BE2C (cell line): Measurements from ENCODE around the gene GGN.

Source experiments
- DNase-seq: peaks from one replicate; pipeline ENCODE4 v3.0.0-alpha.2; 2020
- H3K27me3 ChIP-seq: fragments of 250-450 bp; sonication (Bioruptor Pico); 2 replicates; pipeline ENCODE4 v1.5.1; 2020; ENCODE audit warnings: mild to moderate bottlenecking
- H3K36me3 ChIP-seq: fragments of 250-450 bp; sonication (Bioruptor Pico); 2 replicates; pipeline ENCODE4 v1.5.1; 2020; ENCODE audit warnings: mild to moderate bottlenecking
- H3K4me1 ChIP-seq: fragments of 250-450 bp; sonication (Bioruptor Pico); 2 replicates; pipeline ENCODE4 v1.5.1; 2020
- H3K4me3 ChIP-seq: 2 replicates; pipeline ENCODE4 v1.5.1; 2011; ENCODE audit warnings: low read depth, low read length
- H3K9me3 ChIP-seq: fragments of 250-450 bp; sonication (Bioruptor Pico); 2 replicates; pipeline ENCODE4 v1.5.1; 2020
- TF ChIP-seq, protein P1 (sequence below): IDR thresholded peaks from 2 replicates; pipeline ENCODE4 v1.5.1; 2012; ENCODE audit warnings: mild to moderate bottlenecking, low read depth, low read length

The GGN gene

DNA sequence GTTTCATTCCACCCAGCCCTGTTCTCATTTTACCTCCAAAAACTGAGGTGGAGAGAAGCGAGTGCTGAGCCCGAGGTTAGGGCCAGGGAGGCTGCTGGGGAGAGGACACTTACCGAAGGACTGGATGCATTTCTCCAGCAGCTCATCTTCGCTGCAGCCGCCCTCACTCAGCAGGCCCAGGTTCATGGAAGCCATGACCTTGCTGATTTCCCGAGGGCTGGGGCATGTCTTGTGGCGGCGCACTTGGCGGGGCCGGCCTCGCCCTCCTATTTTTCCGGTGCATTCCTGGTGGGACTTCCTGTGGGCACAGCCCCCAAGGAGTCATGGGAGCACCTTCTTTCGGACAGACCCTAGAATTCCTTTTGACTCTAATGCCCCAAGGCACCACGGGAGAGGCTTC lies 34.0 kb upstream of the GGN start:
- no peak for DNase-seq
- Histone ChIP-seq H3K36me3 (no peaks in the 10 kb centered on the region), H3K27me3 (no peaks in the 10 kb centered on the region; the same call in 1 of the 2 replicates), H3K9me3 (no peaks in the 10 kb centered on the region), H3K4me1 (no peaks in the 10 kb centered on the region), H3K4me3 (no peak overlapping the region)
- TF ChIP-seq, protein P1, sequence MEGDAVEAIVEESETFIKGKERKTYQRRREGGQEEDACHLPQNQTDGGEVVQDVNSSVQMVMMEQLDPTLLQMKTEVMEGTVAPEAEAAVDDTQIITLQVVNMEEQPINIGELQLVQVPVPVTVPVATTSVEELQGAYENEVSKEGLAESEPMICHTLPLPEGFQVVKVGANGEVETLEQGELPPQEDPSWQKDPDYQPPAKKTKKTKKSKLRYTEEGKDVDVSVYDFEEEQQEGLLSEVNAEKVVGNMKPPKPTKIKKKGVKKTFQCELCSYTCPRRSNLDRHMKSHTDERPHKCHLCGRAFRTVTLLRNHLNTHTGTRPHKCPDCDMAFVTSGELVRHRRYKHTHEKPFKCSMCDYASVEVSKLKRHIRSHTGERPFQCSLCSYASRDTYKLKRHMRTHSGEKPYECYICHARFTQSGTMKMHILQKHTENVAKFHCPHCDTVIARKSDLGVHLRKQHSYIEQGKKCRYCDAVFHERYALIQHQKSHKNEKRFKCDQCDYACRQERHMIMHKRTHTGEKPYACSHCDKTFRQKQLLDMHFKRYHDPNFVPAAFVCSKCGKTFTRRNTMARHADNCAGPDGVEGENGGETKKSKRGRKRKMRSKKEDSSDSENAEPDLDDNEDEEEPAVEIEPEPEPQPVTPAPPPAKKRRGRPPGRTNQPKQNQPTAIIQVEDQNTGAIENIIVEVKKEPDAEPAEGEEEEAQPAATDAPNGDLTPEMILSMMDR: no peak

DNA sequence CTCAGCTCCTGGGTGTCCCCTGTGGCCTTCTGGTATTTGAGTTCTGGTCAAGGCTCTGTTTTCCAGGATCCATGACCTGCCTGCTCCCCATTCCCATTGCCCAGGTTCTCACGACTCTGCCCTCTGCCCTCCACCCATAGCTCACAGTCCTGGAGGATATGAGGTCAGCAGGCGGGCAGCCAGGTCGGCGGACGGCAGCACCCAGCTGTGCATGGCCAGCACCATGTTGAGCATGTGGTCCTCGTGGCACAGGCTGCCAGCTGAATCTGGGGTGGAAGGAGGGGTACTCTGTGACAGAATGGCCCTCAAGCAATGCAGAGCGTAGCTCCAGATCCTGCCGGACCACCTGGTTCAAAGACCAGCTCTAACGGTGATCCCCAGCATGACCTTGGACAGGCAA lies 33.1 kb upstream of the GGN start:
- Histone ChIP-seq H3K36me3 (no peaks in the 10 kb centered on the region), H3K4me1 (no peaks in the 10 kb centered on the region), H3K4me3 (no peak overlapping the region), H3K27me3 (no peaks in the 10 kb centered on the region; the same call in 1 of the 2 replicates), H3K9me3 (no peaks in the 10 kb centered on the region)
- DNase-seq: no peak
- TF ChIP-seq, protein P1: no peak

DNA sequence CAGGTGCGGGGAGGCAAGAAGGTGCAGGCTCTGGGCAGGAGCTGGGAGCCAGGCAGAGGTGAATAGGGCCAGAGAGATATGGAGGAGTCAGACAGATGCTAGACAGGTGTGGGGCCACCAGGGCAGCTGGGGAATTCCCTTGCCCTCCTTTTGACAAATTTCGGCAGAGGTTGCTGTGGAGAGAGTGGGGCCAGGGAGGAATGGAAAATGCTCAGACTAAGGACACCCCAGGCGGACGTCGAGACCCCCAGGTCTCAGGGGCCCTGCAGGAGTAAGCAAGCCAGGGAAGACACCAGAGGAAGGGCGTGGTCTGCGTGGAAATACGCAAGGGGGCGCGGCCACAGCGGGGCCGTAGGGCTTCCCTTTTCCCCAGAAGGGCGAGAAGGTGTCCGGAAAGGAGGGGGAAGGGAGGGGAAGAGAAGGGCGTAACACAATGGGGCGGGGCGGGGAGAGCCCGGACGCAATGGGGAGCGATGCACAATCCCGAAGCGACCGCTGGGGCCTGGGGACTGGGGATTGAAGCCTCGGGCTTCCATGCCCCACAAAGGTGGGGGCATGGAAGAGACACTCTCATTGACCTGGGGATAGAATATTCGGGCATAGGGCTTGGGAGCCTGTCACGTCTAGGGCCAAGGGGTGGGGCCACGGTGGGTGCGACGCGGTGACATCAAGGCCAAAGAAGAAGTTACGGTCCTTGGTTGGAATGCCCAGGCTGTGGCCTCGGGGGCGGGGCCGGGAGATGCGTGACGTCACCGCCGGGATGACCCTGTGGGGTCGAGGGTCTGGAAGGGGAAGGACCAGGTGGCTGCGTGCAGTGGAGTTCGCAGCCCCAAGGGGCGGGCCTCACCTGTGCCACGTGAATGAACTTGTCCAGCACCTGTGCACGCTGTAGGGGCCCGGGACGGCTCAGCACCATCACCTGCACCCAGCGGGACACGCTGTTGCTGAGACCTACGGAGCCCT lies 30.0 kb upstream of the GGN start:
- Histone ChIP-seq H3K36me3 (no peaks in the 10 kb centered on the region), H3K9me3 (no peaks in the 10 kb centered on the region), H3K4me1 (no peaks in the 10 kb centered on the region), H3K27me3 (no peaks in the 10 kb centered on the region; the same call in 1 of the 2 replicates), H3K4me3 (peak overlapping the region; percentile 49)
- TF ChIP-seq, protein P1: no peak; the same call in 1 of the 2 replicates
- DNase-seq: peak; percentile 51

DNA sequence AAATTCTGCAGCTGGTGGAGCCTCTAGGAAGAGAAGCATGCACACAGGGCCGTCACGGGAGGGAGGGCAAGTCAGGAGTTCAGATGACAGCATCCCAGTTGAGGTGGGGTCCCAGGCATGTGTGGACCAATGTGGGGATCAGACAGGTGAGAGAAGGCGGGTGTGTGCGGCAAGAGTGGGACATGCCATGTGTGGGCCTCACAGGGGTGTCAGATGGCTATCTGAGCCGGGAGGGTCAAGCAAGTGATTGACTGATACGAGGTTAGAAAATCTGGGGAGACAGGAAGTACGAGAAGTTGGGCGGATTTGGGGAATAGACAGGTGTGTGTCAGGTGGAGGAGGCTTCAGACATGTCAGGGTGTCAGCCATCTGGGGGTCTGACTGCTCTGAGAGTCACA lies 29.3 kb upstream of the GGN start:
- no peak for DNase-seq
- Histone ChIP-seq H3K27me3 (no peaks in the 10 kb centered on the region; the same call in 1 of the 2 replicates), H3K4me1 (no peaks in the 10 kb centered on the region), H3K9me3 (no peaks in the 10 kb centered on the region), H3K4me3 (no peak overlapping the region), H3K36me3 (no peaks in the 10 kb centered on the region)
- TF ChIP-seq, protein P1: no peak

DNA sequence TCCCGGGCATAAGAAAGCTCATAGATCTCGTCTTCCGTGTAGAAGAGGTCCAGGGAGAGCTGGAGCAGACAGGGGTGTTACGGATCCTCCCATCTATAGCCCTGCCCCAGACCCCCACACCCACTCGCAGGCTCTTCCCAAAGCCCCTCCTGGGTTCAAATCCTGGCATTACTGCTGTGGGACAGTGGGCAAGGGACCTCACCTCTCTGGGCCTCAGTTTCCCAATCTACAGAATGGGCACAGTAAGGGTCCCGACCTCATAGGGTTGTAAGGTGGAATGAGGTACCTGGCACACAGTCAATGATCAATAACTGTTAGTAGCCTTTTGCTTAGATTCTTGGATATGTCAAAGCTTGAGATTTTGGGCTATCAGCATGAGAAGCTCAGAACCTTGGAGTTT lies 25.6 kb upstream of the GGN start:
- DNase-seq: no peak
- Histone ChIP-seq H3K9me3 (no peaks in the 10 kb centered on the region), H3K4me3 (no peak overlapping the region), H3K4me1 (no peaks in the 10 kb centered on the region), H3K36me3 (no peaks in the 10 kb centered on the region), H3K27me3 (no peaks in the 10 kb centered on the region; the same call in 1 of the 2 replicates)
- TF ChIP-seq, protein P1: no peak

DNA sequence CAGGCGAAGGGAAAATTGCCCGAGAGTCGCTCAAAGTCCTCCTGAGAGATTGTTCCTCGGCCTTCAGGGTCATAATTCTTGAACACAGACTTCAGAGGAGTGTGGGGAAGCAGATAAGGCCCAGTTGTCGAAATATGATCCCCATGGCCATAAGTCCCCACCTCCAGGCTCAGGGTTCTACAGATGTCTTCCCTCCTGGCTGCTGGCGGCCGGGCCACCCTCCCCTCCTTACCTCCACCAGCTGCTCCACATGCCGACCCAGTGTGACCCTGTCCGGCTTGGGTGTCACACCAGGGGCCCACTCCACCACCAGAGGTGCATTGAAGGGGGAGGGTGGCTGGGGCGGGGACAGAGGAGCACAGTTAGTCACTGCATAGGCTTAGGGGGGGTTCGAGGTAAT lies 25.1 kb upstream of the GGN start:
- no peaks in the 10 kb centered on the region for H3K4me1 ChIP-seq
- no peaks in the 10 kb centered on the region; the same call in 1 of the 2 replicates for H3K27me3 ChIP-seq
- no peaks in the 10 kb centered on the region for H3K36me3 ChIP-seq
- no peaks in the 10 kb centered on the region for H3K9me3 ChIP-seq
- TF ChIP-seq, protein P1: no peak
- no peak for DNase-seq
- H3K4me3 ChIP-seq: no peak overlapping the region
